GM04504 (cell line): Measurements from ENCODE around the gene PAGE2B.
"Not testable (repeated sequence)": the region's sequence is repeated elsewhere in the genome, so short reads cannot be mapped to it uniquely, and the experiment has no call there.

Experiments used
- DNase-seq: peaks from one replicate; pipeline ENCODE4 v3.0.0-alpha.2; 2012; ENCODE audit warnings: low read depth

Gene PAGE2B

DNA sequence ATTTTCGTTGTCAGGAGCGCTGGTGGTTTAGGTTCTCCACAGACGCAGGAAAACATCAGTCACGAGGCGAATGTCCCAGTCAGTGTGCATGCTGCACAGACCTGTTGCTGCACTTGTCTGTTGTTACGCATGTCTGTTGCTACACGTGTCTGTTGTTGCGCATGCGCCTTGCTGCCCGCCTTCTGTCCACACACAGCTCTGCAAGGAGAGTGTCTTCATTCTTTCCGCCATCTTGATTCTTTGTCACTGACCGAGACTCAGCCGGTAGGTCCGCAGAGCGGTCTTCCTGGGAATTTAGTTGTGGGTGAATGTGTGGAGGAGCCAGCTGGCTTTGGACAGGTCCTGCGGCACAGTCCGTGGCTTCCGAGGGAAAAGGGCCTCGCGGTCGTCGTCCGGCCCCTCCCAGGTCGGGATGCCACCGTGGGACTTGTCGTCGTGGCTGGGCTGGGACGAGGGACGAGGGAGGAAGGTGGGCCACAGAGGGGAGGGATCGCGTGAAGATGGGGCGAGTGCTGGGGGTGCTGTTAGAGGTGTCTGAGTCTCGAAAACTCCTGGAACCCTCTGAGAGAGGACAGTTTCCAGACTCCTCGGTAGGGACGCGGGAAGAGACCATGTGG, at the start of gene PAGE2B:
TSS of gene PAGE2B (plus strand) at position 180 of the 617 bp plus-strand sequence. CDS start 1,012 bp downstream, outside the sequence.
- DNase-seq = no peak

GRCh38 chrX:55026143-55026542, 48.7 kb upstream of the PAGE2B start:
- DNase-seq = no peak

- DNase-seq = no peak
Observed at GRCh38 chrX:55026840-55027239, 48.0 kb upstream of the PAGE2B start.

GRCh38 chrX:55028040-55028439, 46.8 kb upstream of the PAGE2B start:
- no peak for DNase-seq

- DNase-seq = no peak
Observed at GRCh38 chrX:55028611-55029010, 46.2 kb upstream of the PAGE2B start.

GRCh38 chrX:55029291-55029690, 45.5 kb upstream of the PAGE2B start:
- DNase-seq = no peak

DNA sequence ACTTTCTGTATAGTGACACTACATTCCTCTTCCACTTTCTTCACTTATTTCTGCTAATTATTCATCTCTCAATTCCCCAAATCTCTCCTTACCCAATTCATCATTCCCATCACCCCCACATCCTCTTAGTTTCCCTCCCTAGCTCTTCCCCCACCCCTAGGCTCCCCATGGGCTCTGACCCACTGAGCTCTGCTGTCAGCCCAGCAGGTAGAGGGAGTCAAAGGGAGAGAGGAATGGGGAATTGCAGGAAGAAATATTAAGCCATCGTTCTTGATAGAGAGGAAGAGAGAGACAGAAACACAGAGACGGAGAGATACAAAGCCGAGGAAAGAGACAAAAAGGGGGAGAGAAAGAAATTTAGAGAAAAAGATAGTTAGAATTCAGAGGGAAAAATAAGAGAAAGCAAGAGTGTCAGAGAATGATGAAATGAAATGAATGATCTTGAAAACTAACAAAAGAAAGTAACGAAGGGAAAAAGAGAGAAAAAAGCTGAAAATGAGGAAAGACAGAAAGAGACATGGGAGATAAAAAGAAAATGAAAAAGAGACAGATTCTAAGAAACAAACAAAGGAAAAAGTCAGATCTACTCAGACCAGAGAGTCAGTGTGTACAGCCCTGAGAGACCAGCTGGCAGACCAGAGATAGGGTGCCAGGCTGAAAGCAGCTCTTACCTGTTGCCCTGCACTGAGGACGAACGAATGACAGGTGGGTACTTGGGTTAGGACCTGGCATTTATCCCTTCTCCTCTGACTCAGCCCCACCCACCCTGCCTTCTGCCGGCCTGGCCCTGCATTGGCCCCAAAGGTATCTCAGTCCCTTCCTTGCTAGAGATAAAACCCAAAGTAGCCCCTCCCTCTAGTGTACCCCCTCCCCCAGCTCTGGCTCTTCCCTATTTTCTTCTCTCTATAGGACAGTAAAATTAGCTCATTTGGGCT, 44.3 kb upstream of the PAGE2B start, which contains the start of gene ALAS2:
TSS of gene ALAS2 (minus strand) at position 707 of the 935 bp plus-strand sequence. CDS start 4,977 bp downstream, outside the sequence.
- DNase-seq = no peak

DNA sequence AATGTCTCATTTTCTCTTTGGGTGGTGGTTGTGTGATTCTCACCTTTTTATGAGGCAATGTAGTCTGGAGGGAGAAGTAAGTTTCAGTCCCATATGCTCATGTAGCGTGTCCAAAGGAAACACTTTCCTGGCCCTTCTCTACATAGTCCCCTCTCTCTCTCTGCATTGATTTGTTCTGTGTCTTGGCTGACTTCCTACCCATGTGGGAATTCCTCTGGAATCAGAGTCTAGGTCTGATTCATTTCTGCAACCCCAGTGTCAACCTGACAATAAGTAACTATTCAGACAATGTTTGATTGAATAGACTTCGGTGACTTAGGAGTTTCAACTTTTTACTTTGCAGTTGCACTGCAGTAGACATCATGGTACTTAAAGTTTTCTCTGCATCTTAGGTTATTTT, 41.4 kb upstream of the PAGE2B start:
- DNase-seq = no peak

GRCh38 chrX:55039471-55039870, 35.4 kb upstream of the PAGE2B start:
- peak; percentile 4 for DNase-seq

- no peak for DNase-seq
Observed at GRCh38 chrX:55041514-55041913, 33.3 kb upstream of the PAGE2B start.

DNA sequence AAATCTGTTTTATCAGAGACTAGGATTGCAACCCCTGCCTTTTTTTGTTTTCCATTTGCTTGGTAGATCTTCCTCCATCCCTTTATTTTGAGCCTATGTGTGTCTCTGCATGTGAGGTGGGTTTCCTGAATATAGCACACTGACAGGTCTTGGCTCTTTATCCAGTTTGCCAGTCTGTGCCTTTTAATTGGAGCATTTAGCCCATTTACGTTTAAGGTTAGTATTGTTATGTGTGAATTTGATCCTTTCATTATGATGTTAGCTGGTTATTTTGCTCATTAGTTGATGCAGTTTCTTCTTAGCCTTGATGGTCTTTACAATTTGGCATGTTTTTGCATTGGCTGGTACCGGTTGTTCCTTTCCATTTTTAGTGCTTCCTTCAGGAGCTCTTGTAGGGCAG, 24.2 kb upstream of the PAGE2B start:
- DNase-seq = not testable (repeated sequence)

- no peak for DNase-seq
Observed at GRCh38 chrX:55056820-55057674, 17.8 kb upstream of the PAGE2B start.

GRCh38 chrX:55057675-55058249, 17.1 kb upstream of the PAGE2B start:
- DNase-seq = peak; percentile 9

DNA sequence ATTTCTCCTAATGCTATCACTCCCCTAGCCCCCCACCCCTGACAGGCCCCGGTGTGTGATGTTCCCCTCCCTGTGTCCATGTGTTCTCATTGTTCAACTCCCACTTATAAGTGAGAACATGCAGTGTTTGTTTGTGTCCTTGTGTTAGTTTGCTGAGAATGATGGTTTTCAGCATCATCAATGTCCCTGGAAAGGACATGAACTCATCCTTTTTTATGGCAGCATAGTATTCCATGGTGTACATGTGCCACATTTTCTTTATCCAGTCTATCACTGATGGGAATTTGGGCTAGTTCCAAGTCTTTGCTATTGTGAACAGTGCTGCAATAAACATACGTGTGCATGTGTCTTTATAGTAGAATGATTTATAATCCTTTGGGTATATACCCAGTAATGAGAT, 7.7 kb upstream of the PAGE2B start:
- not testable (repeated sequence) for DNase-seq

DNA sequence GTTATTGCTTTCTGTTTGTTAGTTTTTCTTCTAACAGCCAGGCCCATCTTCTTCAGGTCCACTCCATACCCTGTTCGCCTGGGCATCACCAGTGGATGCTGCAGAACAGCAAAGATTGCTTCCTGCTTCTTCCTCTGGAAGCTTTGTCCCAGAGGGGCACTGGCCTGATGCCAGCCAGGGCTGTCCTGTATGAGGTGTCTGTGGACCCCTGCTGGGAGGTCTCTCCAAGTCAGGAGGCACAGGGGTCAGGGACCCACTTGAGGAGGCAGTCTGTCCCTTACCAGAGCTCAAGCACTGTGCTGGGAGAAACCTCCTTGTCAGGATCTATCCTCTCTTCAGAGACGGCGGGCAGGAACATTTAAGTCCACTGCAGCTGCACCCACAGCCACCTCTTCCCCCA, 2.5 kb upstream of the PAGE2B start:
- no peak for DNase-seq

- DNase-seq = no peak
Observed at GRCh38 chrX:55088795-55089489, 14.1 kb downstream of the PAGE2B start, which contains the start of gene PAGE2. Gene PAGE2, plus strand, starts transcription at chrX:55089018. Its CDS starts 1,003 bp downstream, at chrX:55090021.

- no peak for DNase-seq
Observed at GRCh38 chrX:55098691-55099090, 23.9 kb downstream of the PAGE2B start.

GRCh38 chrX:55099162-55099561, 24.3 kb downstream of the PAGE2B start:
- no peak for DNase-seq

DNA sequence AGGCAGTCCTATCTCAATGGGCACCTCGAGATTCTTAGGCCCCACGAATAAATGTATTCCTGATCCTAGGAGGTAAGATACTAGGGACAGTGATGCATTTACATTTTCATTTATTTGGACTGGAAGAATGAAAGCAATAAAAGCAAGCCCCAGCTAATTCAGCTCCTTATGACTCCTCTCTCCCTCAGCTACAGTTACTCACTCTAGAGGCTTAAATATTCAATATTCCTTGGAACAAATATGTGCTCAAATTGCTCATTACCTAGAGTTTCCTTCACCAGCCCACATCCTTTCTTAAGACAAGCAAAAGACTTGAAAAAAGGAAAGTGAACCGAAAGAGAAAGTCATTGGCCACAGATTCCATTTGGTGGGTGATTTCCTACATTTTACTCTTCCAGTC, 27.9 kb downstream of the PAGE2B start:
- DNase-seq = no peak

DNA sequence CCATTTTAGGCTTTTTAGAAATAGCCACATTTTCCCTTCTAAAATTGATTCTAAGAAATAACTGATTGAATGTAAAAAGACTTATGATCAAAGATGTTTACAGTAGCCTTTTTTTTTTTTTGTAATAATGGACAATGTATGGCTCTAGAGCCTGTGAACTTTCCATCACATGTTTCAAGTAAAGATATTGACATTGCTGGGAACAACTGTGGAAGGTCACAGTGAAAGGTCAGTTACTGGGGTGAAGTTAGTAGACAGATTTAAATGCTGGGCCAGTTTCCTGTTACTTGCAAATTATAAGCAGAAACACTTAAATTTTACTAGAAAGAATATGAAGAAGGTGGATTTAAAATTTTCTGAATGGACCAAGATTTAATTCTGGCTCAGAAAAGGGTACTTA, 32.4 kb downstream of the PAGE2B start:
- no peak for DNase-seq

DNA sequence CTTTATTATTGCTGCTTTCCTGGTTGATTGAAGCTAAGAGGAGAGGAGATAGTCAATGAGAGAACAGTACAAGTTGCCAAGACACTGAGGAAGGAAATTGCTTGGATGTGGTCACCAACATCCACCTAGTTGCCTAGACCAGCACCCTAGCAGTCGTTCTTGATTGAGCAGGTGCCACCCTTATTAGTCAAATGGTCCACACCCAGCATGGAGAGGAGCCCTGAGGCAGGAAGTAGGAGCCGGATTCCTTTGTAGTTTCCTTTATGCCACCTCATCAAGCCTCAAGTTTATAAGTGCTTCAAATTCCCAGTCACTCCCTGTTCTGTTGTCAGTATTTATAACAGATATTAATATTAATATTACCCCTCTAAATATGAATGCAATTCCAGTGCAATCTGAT, 33.1 kb downstream of the PAGE2B start:
- DNase-seq = no peak
